ENCODE results near the gene AP2A1. TPM values are rescaled to one million over a fixed set of nuclear protein-coding genes. Genes with fewer than 3 reads are reported as not detected.

The AP2A1 gene
- total RNA-seq, result 69.2 and 78.0 TPM in 2 replicates

DNA sequence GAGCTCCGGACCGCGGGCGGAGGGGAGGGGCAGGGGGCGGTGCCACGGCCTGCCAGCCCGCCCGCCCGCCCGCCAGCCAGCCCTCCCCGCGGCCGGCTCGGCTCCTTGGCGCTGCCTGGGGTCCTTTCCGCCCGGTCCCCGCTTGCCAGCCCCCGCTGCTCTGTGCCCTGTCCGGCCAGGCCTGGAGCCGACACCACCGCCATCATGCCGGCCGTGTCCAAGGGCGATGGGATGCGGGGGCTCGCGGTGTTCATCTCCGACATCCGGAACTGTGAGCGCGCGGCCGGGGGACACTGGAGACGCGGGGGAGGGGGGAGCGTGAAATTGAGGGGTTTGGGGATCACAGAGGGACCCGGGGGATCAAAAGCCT is at the start of gene AP2A1:
Gene AP2A1, plus strand, starts transcription at position 72 of the 370 bp plus-strand sequence. Its CDS starts 133 bp downstream, at position 205.

DNA sequence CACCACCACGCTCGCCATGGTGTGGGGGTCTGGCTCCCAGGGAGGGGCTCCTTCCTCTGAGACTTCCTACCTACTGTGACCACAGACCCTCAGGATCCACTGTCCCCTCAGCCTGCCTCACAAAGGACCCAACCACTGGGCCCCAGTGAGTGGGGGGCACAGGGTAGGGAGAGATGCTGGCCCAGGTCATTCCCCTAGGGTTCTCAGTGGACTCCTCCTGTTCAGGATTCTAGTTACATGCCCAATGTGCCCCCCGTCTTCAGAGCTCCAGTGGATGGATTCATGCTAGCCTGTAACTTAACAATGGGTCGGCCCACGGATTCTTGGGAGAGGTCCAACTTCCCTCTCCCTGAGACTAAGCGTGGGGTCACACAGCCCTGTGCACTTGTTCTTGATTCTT is 3.6 kb upstream of the AP2A1 start, which contains the start of gene TSKS:
Gene TSKS, minus strand, starts transcription at position 77 of the 400 bp plus-strand sequence. Its CDS starts 59 bp downstream, at position 18.

DNA sequence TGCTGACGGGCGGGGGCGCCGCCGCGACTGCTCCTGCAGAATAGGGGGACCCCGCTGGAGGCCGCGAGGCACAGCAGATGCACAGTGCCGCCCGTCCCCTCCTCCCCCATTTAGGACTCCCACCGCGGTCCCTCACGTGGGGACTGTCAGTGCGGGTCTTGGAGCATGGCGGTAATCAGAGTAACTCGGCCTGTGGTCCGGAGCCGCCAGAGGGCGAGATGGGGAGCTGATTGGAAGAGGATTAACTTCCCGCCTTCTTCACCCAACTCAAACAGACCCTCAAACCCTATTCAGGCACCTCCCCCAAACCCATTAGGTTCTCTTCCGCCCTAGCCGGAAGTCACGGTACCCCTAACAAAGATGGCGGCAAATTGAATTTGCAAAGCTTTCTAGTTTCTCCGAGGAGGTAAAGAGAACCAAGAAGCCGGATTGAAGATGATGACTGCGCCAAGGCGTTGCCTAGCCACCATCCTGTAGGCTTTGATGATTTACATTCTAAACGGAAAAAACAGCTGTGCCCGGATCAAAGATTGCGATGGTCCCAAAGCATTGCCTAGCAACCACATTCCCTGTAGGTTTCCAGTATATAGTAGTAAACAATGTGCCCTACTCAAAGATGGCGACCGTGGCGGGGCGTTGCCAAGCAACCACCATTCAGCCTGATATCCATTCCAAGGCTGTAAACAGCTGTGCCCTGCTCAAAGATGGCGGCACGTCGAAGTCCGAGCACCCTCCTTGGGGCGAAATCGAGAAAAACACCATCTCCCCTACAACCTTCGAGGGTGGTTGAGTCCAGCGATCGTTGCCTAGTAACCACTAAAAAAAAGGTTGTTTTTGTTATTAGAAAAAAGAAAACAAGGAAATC is 46.4 kb downstream of the AP2A1 start, which contains the start of gene FUZ:
Gene FUZ, minus strand, starts transcription at position 296 of the 865 bp plus-strand sequence. Its CDS starts 186 bp downstream, at position 110.

DNA sequence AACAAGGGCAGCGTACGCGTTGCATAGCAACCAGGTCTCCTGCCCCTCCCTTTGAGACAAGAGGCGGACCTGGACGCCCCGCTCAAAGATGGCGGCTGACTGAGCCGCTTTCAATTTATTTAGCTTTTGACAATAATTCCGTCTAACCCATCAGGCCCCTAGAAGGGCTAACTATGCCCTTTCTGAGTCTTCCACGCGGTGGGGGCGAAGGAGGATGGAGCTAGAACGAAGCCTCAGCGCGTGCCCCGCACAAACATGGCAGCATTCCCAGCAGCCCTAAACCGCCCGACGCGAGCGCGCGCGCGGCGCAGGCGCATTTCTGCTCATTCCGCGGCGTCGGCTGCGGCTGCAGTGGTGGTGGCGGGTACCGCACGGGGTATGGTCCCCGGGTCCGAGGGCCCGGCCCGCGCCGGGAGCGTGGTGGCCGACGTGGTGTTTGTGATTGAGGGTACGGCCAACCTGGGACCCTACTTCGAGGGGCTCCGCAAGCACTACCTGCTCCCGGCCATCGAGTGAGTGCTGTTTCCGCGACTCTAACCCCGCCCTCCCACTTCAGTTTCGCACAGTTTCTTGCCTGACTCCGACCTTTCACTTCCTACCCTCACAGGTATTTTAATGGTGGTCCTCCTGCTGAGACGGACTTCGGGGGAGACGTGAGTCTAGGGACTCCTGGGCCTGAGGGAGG is 51.3 kb downstream of the AP2A1 start, which contains the start of gene MED25:
Gene MED25, plus strand, starts transcription at position 326 of the 685 bp plus-strand sequence. Its CDS starts 53 bp downstream, at position 379.

DNA sequence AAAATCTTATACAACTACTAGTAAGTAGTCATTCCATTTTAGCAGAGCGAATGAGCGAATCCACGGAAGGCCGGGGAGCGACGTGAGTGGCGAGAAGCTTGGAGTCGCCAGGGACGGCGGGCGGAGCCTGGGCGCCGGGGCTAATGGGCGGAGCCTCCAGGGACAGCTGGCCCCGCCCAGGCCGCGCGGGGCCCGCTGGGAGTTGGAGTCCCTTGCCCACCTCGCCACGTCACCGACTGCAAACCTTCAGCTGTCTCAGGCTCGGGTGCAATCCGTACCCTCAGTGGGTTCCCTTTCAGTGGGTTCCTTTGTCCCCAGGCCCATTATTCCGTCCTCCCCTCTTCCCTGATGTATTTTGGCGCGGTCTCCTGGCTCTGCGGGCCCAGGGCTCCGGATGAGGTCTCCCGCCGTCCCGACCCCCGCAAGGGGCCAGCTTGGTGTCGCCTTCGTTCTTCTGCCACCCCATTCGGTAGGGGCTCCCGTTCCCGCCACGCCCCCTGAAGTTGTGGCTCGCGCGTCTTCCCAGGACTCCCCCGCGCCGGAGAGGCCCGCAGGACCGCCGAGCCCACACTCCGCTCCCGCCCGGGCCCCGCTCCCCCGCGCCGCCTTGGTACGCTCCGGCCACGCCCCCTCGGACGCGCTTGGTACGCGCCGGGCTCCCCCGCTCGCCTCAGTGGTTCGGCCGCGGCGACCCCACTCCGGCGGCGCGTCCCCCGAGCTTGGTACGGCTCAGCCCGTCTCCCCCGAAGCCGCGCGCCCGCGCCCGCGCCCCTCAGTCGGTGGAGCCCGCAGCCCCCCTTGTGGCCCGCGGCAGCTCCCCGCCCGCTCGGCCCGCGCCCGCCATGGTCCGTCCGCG is 83.9 kb downstream of the AP2A1 start, which contains the start of gene PTOV1:
Gene PTOV1, plus strand, starts transcription at position 673 of the 856 bp plus-strand sequence.

Other genes with a start within 250 kb of the AP2A1 start
- 231 and 301 TPM in 2 replicates for gene RCN3, start 239.0 kb upstream of the AP2A1 start, total RNA-seq
- gene NOSIP, start 186.4 kb upstream of the AP2A1 start, total RNA-seq, result 96.1 and 100 TPM in 2 replicates
- 0.32 and 1.0 TPM in 2 replicates for gene PRRG2, start 185.7 kb upstream of the AP2A1 start, total RNA-seq
- 1.2 and 1.3 TPM in 2 replicates for gene PRR12, start 175.8 kb upstream of the AP2A1 start, total RNA-seq
- 40.7 and 48.1 TPM in 2 replicates for gene RRAS, start 126.9 kb upstream of the AP2A1 start, total RNA-seq
- gene SCAF1, start 124.8 kb upstream of the AP2A1 start, total RNA-seq, result 6.7 and 9.0 TPM in 2 replicates
- gene IRF3, start 101.1 kb upstream of the AP2A1 start, total RNA-seq, result 59.2 and 59.9 TPM in 2 replicates
- gene BCL2L12, start 101.1 kb upstream of the AP2A1 start, total RNA-seq, result 0.52 and 1.6 TPM in 2 replicates
- 314 and 403 TPM in 2 replicates for gene PRMT1, start 89.7 kb upstream of the AP2A1 start, total RNA-seq
- 0.17 and 0.47 TPM in 2 replicates for gene ADM5, start 77.4 kb upstream of the AP2A1 start, total RNA-seq
- gene CPT1C, start 75.9 kb upstream of the AP2A1 start, total RNA-seq, result 26.6 and 34.5 TPM in 2 replicates
- gene TSKS, start 3.7 kb upstream of the AP2A1 start, total RNA-seq, result 0.26 and 0.32 TPM in 2 replicates
- 28.5 and 33.1 TPM in 2 replicates for gene FUZ, start 46.3 kb downstream of the AP2A1 start, total RNA-seq
- 13.2 and 13.3 TPM in 2 replicates for gene MED25, start 51.3 kb downstream of the AP2A1 start, total RNA-seq
- gene PTOV1, start 84.2 kb downstream of the AP2A1 start, total RNA-seq, result 61.8 and 67.4 TPM in 2 replicates
- 31.1 and 38.3 TPM in 2 replicates for gene PNKP, start 100.6 kb downstream of the AP2A1 start, total RNA-seq
- gene AKT1S1, start 110.4 kb downstream of the AP2A1 start, total RNA-seq, result 9.2 and 9.6 TPM in 2 replicates
- 10.8 and 11.5 TPM in 2 replicates for gene TBC1D17, start 110.7 kb downstream of the AP2A1 start, total RNA-seq
- gene IL4I1, start 129.9 kb downstream of the AP2A1 start, total RNA-seq, result 0.47 and 0.52 TPM in 2 replicates
- 11.7 and 32.0 TPM in 2 replicates for gene ATF5, start 162.2 kb downstream of the AP2A1 start, total RNA-seq
- gene NUP62, start 162.5 kb downstream of the AP2A1 start, total RNA-seq, result 13.7 and 14.3 TPM in 2 replicates
- not detected in 2 replicates for gene SIGLEC11, start 194.2 kb downstream of the AP2A1 start, total RNA-seq

Data from bronchial smooth muscle cell (primary cell).